Measurements from ENCODE around the gene C9orf152. TPM values are rescaled to one million over a fixed set of nuclear protein-coding genes. Genes with fewer than 3 reads are reported as not detected.

C9orf152 gene
- polyA plus RNA-seq, 2 donors = 0.86 to 1.3 TPM

- Histone ChIP-seq H3K9me3 (ENCODE audit: control insufficient read depth in 2 of 2, insufficient read depth in 1 of 2, low read depth in 1 of 2, low read length in 1 of 2) (no peaks in the 10 kb centered on the region), H3K36me3 (ENCODE audit: control insufficient read depth in 2 of 2, insufficient read depth in 2 of 2, low read length in 1 of 2) (no peaks in the 10 kb centered on the region), H3K4me1 (ENCODE audit: control insufficient read depth in 2 of 2, insufficient read depth in 2 of 2, low read length in 1 of 2) (peaks cover 0 to 4% of the 10 kb centered on the region in 2 donors), H3K4me3 (ENCODE audit: low read depth in 1 of 2, low read length in 2 of 2) (no peak overlapping the region), H3K27ac (ENCODE audit: low read depth in 2 of 2, low read length in 1 of 2) (no peak overlapping the region), H3K27me3 (ENCODE audit: control insufficient read depth in 1 of 2, insufficient read depth in 2 of 2, low read length in 2 of 2) (no peaks in the 10 kb centered on the region)
- WGBS, 2 donors = 55 to 58% methylated on average over 2 of the region's 2 CpGs
Observed at GRCh38 chr9:110187126-110187525, 20.8 kb downstream of the C9orf152 start.

GRCh38 chr9:110186254-110186653 lies 21.7 kb downstream of the C9orf152 start:
- Histone ChIP-seq H3K27me3 (ENCODE audit: control insufficient read depth in 1 of 2, insufficient read depth in 2 of 2, low read length in 2 of 2) (no peaks in the 10 kb centered on the region), H3K36me3 (ENCODE audit: control insufficient read depth in 2 of 2, insufficient read depth in 2 of 2, low read length in 1 of 2) (no peaks in the 10 kb centered on the region), H3K4me3 (ENCODE audit: low read depth in 1 of 2, low read length in 2 of 2) (no peak overlapping the region), H3K27ac (ENCODE audit: low read depth in 2 of 2, low read length in 1 of 2) (no peak overlapping the region), H3K9me3 (ENCODE audit: control insufficient read depth in 2 of 2, insufficient read depth in 1 of 2, low read depth in 1 of 2, low read length in 1 of 2) (no peaks in the 10 kb centered on the region), H3K4me1 (ENCODE audit: control insufficient read depth in 2 of 2, insufficient read depth in 2 of 2, low read length in 1 of 2) (peaks cover 0 to 4% of the 10 kb centered on the region in 2 donors)
- WGBS, 2 donors = 81 to 89% methylated on average over 2 of the region's 2 CpGs

DNA sequence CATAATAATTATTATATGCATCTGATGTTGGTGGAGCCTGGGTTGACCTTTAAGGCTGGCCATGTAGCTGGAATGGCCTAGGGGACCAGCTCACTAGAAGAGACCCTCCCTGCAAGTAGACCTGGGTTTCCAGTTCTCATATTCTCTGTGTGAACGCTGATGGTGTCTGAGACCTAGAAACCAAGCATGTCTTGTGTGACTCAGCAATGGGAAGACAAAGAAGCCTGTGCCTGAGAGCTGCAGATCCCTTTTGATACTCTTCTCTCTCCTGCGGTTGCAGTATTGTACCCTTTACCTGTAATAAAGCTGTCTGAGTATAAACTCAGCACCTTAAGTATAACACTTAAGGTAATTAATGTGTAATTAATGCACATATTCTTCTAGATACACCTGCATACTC lies 22.2 kb downstream of the C9orf152 start:
- no peak overlapping the region for H3K4me3 ChIP-seq (ENCODE audit: low read depth in 1 of 2, low read length in 2 of 2)
- no peaks in the 10 kb centered on the region for H3K36me3 ChIP-seq (ENCODE audit: control insufficient read depth in 2 of 2, insufficient read depth in 2 of 2, low read length in 1 of 2)
- no peaks in the 10 kb centered on the region for H3K9me3 ChIP-seq (ENCODE audit: control insufficient read depth in 2 of 2, insufficient read depth in 1 of 2, low read depth in 1 of 2, low read length in 1 of 2)
- no peaks in the 10 kb centered on the region for H3K27me3 ChIP-seq (ENCODE audit: control insufficient read depth in 1 of 2, insufficient read depth in 2 of 2, low read length in 2 of 2)
- H3K4me1 ChIP-seq (ENCODE audit: control insufficient read depth in 2 of 2, insufficient read depth in 2 of 2, low read length in 1 of 2) = peaks cover 0 to 4% of the 10 kb centered on the region in 2 donors
- no peak overlapping the region for H3K27ac ChIP-seq (ENCODE audit: low read depth in 2 of 2, low read length in 1 of 2)
- WGBS, 2 donors = 65 to 78% methylated on average over 2 of the region's 2 CpGs

DNA sequence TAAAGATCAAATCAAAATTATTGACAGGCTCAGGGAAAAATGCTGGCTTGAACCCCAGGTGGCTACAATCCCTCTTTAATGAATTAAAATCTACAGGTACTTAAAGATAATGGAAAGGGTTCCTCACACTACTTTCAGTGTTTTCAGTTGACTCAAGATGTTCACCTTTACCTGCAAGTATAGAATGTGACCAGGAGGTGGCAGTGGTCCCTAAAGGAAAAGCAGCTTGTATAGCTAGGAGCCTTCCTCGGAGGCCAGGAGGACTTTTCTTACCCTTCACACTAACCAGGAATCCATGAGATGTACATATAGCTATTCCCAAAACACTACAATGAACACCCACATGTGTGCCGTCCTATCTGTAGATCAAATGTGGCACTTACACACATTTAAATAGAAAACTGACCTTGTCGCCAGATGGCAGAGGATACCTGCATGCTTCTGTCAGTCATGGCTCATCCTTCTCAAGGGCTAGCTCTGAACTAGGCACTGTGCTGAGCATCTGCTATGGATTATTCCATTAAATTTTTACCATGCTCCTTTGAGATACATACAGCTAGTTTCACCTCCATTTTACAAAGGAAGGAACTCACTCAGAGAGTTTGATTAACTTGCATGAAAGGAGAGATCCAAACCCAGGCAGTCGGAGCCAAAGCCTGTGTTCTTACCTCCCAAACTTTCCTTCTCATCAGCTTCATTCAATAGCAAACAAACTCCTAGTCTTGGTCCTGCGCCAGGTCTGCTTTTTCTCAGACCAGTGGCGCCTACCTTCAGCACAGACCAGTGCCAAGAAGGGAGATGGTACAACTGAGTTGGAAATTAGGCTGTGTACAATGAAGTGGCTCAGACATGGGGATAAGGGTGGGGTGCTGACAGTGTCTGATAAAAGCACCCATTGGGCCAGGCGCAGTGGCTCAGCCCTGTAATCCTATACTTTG lies 24.5 kb downstream of the C9orf152 start:
- Histone ChIP-seq H3K4me1 (ENCODE audit: control insufficient read depth in 2 of 2, insufficient read depth in 2 of 2, low read length in 1 of 2) (no peaks in the 10 kb centered on the region), H3K27ac (ENCODE audit: low read depth in 2 of 2, low read length in 1 of 2) (no peak overlapping the region), H3K27me3 (ENCODE audit: control insufficient read depth in 1 of 2, insufficient read depth in 2 of 2, low read length in 2 of 2) (no peaks in the 10 kb centered on the region), H3K9me3 (ENCODE audit: control insufficient read depth in 2 of 2, insufficient read depth in 1 of 2, low read depth in 1 of 2, low read length in 1 of 2) (no peaks in the 10 kb centered on the region), H3K36me3 (ENCODE audit: control insufficient read depth in 2 of 2, insufficient read depth in 2 of 2, low read length in 1 of 2) (no peaks in the 10 kb centered on the region), H3K4me3 (ENCODE audit: low read depth in 1 of 2, low read length in 2 of 2) (no peak overlapping the region)
- WGBS, 2 donors = 73% methylated on average over 7 of the region's 7 CpGs

GRCh38 chr9:110180511-110181434 lies 27.2 kb downstream of the C9orf152 start:
- H3K9me3 ChIP-seq (ENCODE audit: control insufficient read depth in 2 of 2, insufficient read depth in 1 of 2, low read depth in 1 of 2, low read length in 1 of 2) = no peaks in the 10 kb centered on the region
- H3K27me3 ChIP-seq (ENCODE audit: control insufficient read depth in 1 of 2, insufficient read depth in 2 of 2, low read length in 2 of 2) = no peaks in the 10 kb centered on the region
- no peak overlapping the region for H3K4me3 ChIP-seq (ENCODE audit: low read depth in 1 of 2, low read length in 2 of 2)
- H3K4me1 ChIP-seq (ENCODE audit: control insufficient read depth in 2 of 2, insufficient read depth in 2 of 2, low read length in 1 of 2) = no peaks in the 10 kb centered on the region
- H3K27ac ChIP-seq (ENCODE audit: low read depth in 2 of 2, low read length in 1 of 2) = no peak overlapping the region
- 65 to 66% methylated on average over 7 of the region's 7 CpGs for WGBS, 2 donors
- no peaks in the 10 kb centered on the region for H3K36me3 ChIP-seq (ENCODE audit: control insufficient read depth in 2 of 2, insufficient read depth in 2 of 2, low read length in 1 of 2)

GRCh38 chr9:110179734-110180133 lies 28.2 kb downstream of the C9orf152 start:
- Histone ChIP-seq H3K4me3 (ENCODE audit: low read depth in 1 of 2, low read length in 2 of 2) (no peak overlapping the region), H3K4me1 (ENCODE audit: control insufficient read depth in 2 of 2, insufficient read depth in 2 of 2, low read length in 1 of 2) (no peaks in the 10 kb centered on the region), H3K27me3 (ENCODE audit: control insufficient read depth in 1 of 2, insufficient read depth in 2 of 2, low read length in 2 of 2) (no peaks in the 10 kb centered on the region), H3K9me3 (ENCODE audit: control insufficient read depth in 2 of 2, insufficient read depth in 1 of 2, low read depth in 1 of 2, low read length in 1 of 2) (no peaks in the 10 kb centered on the region), H3K27ac (ENCODE audit: low read depth in 2 of 2, low read length in 1 of 2) (no peak overlapping the region), H3K36me3 (ENCODE audit: control insufficient read depth in 2 of 2, insufficient read depth in 2 of 2, low read length in 1 of 2) (no peaks in the 10 kb centered on the region)
- WGBS, 2 donors = 73 to 80% methylated on average over 4 of the region's 4 CpGs

GRCh38 chr9:110178281-110178680 lies 29.7 kb downstream of the C9orf152 start:
- 49 to 56% methylated on average over 1 of the region's 1 CpG for WGBS, 2 donors
- no peaks in the 10 kb centered on the region for H3K4me1 ChIP-seq (ENCODE audit: control insufficient read depth in 2 of 2, insufficient read depth in 2 of 2, low read length in 1 of 2)
- no peaks in the 10 kb centered on the region for H3K27me3 ChIP-seq (ENCODE audit: control insufficient read depth in 1 of 2, insufficient read depth in 2 of 2, low read length in 2 of 2)
- H3K4me3 ChIP-seq (ENCODE audit: low read depth in 1 of 2, low read length in 2 of 2) = no peak overlapping the region
- no peaks in the 10 kb centered on the region for H3K36me3 ChIP-seq (ENCODE audit: control insufficient read depth in 2 of 2, insufficient read depth in 2 of 2, low read length in 1 of 2)
- H3K9me3 ChIP-seq (ENCODE audit: control insufficient read depth in 2 of 2, insufficient read depth in 1 of 2, low read depth in 1 of 2, low read length in 1 of 2) = no peaks in the 10 kb centered on the region
- no peak overlapping the region for H3K27ac ChIP-seq (ENCODE audit: low read depth in 2 of 2, low read length in 1 of 2)

DNA sequence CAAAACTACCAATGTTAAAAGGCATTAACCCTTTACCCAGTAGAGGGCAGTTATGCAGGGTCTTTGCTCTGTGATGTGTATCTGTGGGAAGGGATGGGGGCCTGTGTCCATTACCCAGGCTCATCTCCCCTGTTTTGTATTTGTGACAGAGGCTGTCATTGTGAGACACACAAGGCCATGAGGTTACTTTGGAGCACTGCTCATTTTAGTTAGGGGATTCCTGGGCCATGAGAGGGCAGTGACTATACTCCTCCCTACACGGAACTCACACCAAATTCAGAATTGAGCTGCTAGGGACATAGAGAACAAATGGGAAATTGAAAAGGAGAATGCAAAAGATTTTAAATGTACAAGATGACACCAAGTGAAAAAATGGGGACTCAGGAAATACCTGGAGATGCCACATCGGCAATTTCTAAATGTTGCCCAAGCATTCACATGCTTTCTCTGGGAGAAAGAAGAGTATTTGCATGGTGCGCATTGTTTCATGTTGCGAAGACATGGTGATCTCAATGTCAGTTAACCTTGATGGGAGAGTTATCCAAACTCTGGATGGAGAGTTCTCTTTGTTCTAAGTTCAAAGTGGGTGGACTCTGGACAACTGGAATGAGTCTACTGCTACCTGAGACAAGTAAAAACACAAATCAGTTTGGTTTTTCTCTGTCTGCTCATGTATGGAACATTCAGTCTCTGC lies 32.5 kb downstream of the C9orf152 start:
- H3K9me3 ChIP-seq (ENCODE audit: control insufficient read depth in 2 of 2, insufficient read depth in 1 of 2, low read depth in 1 of 2, low read length in 1 of 2) = no peaks in the 10 kb centered on the region

GRCh38 chr9:110173322-110173642 lies 34.7 kb downstream of the C9orf152 start:
- Histone ChIP-seq H3K9me3 (ENCODE audit: control insufficient read depth in 2 of 2, insufficient read depth in 1 of 2, low read depth in 1 of 2, low read length in 1 of 2) (no peaks in the 10 kb centered on the region), H3K4me1 (ENCODE audit: control insufficient read depth in 2 of 2, insufficient read depth in 2 of 2, low read length in 1 of 2) (no peaks in the 10 kb centered on the region), H3K27ac (ENCODE audit: low read depth in 2 of 2, low read length in 1 of 2) (no peak overlapping the region), H3K36me3 (ENCODE audit: control insufficient read depth in 2 of 2, insufficient read depth in 2 of 2, low read length in 1 of 2) (no peaks in the 10 kb centered on the region), H3K27me3 (ENCODE audit: control insufficient read depth in 1 of 2, insufficient read depth in 2 of 2, low read length in 2 of 2) (no peaks in the 10 kb centered on the region), H3K4me3 (ENCODE audit: low read depth in 1 of 2, low read length in 2 of 2) (no peak overlapping the region)
- WGBS, 2 donors = 57 to 67% methylated on average over 7 of the region's 7 CpGs

More for the DNA sequence above, 32.5 kb downstream of the C9orf152 start:
- WGBS, 2 donors = 95 to 97% methylated on average over 4 of the region's 4 CpGs
- Histone ChIP-seq H3K4me3 (ENCODE audit: low read depth in 1 of 2, low read length in 2 of 2) (no peak overlapping the region), H3K36me3 (ENCODE audit: control insufficient read depth in 2 of 2, insufficient read depth in 2 of 2, low read length in 1 of 2) (no peaks in the 10 kb centered on the region), H3K4me1 (ENCODE audit: control insufficient read depth in 2 of 2, insufficient read depth in 2 of 2, low read length in 1 of 2) (no peaks in the 10 kb centered on the region), H3K27ac (ENCODE audit: low read depth in 2 of 2, low read length in 1 of 2) (no peak overlapping the region), H3K27me3 (ENCODE audit: control insufficient read depth in 1 of 2, insufficient read depth in 2 of 2, low read length in 2 of 2) (no peaks in the 10 kb centered on the region)
